ENCODE data around the gene ST7L.

ST7L gene

DNA sequence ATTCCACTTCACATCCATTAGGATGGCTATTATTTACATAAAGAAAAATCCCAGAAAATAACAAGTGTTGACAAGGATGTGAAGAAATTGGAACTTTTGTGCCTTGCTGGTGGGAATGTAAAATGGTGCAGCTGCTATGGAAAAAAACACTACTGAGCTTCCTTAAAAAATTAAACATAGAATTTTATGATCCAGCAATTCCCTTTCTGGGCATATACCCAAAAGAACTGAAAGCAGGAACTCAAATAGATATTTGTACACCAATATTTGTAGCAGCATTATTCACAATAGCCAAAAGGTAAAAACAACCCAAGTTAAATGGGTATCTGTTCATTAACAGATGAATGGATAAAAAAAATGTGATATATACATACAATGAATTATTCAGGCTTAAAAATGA lies 64.5 kb downstream of the ST7L start:
- DNase-seq (ENCODE audit: low read depth, low spot score) = no peak
- H3K27ac ChIP-seq = no peak overlapping the region

GRCh38 chr1:112549590-112549989 lies 69.4 kb downstream of the ST7L start:
- no peak overlapping the region for H3K27ac ChIP-seq
- no peak for DNase-seq (ENCODE audit: low read depth, low spot score)

GRCh38 chr1:112548547-112548946 lies 70.4 kb downstream of the ST7L start:
- no peak overlapping the region for H3K27ac ChIP-seq
- no peak for DNase-seq (ENCODE audit: low read depth, low spot score)

- DNase-seq (ENCODE audit: low read depth, low spot score) = no peak
- H3K27ac ChIP-seq = peak overlapping the region; percentile 90
These were observed 72.9 kb downstream of the ST7L start for GRCh38 chr1:112546076-112546475.

- peak overlapping the region; percentile 90 for H3K27ac ChIP-seq
- no peak for DNase-seq (ENCODE audit: low read depth, low spot score)
These were observed 74.2 kb downstream of the ST7L start for GRCh38 chr1:112544751-112545150.

- DNase-seq (ENCODE audit: low read depth, low spot score) = peak; percentile 62
- peak overlapping the region; percentile 90 for H3K27ac ChIP-seq
These were observed 74.8 kb downstream of the ST7L start for GRCh38 chr1:112544011-112544688.

DNA sequence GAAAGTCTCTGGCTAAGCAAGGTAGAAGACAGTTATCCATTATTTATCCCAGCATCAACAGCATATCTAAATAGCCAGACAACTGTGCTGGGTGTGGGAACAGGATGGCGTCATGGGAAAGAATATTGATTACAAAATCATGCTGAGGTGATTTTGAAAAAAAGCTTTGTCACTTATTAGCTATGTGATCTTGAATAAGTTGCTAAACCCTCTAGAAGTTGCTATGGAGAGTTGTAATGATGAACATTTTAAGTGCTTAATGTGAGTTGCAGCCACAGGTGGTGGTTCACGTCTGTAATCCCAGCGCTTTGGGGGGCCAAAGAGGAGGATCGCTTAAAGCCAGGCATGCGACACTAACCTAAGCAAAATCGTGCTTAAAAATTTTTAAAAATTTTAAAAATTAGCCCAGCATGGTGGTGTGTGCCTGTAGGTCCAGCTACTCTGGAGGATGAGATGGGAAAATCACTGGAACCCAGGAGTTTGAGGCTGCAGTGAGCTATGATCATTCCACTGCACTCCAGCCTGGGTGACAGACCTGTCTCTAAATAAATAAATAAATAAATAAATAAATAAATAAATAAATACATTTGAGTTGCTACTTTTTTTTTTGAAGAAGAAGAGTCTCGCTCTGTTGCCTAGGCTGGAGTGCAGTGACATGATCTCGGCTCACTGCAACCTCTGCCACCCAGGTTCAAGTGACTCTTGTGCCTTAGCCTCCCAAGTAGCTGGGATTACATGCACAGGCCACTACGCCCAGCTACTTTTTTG lies 76.6 kb downstream of the ST7L start:
- no peak overlapping the region for H3K27ac ChIP-seq
- no peak for DNase-seq (ENCODE audit: low read depth, low spot score)

DNA sequence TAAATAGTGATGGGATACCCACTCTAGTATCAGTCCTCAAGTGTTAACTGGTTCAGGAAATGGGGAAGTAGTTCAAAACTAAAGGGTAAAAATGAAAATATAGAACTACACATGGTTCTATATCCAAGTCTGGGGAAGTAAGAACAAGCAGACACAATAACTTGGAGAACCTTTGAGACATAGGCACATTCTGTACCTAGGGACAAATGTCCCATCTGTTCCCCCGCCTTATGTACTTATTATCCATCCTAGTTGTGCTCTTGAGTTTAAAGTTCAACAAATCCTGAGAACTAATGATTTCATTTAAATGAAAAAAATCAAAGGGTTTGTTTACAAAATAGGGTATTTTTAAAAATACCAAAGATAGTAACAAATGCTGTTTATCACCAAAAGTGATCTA lies 77.6 kb downstream of the ST7L start:
- H3K27ac ChIP-seq = no peak overlapping the region
- DNase-seq (ENCODE audit: low read depth, low spot score) = no peak

DNA sequence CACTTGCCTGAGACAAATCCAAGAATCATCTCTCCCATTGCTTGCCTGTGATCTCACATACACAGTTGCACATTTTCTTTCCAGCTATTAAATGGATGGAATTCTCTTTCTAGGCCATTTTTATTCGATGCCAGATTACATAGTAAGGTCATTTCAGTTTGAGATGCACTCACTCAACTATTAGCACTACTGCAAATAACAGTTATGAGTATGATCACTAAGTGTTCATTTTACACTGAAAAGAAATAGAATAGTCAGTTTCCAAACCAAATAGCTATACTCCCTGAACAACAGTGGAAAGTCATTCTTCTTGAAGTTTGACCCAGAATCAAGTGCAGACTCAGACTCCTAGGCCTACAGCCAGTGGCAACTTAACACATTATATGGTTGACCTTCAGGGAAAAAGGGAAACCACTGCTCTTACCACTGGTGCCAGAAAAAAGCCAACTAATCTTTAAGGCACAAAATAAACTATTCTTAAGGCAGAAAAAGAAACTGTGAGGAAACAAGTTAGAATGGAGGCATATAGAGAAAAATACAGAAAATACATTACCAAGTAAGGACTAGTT lies 78.6 kb downstream of the ST7L start:
- no peak for DNase-seq (ENCODE audit: low read depth, low spot score)
- H3K27ac ChIP-seq = no peak overlapping the region

- no peak overlapping the region for H3K27ac ChIP-seq
- DNase-seq (ENCODE audit: low read depth, low spot score) = no peak
These were observed 80.1 kb downstream of the ST7L start for GRCh38 chr1:112538883-112539282.

- H3K27ac ChIP-seq = no peak overlapping the region
- DNase-seq (ENCODE audit: low read depth, low spot score) = no peak
These were observed 81.5 kb downstream of the ST7L start for GRCh38 chr1:112537456-112537855.

DNA sequence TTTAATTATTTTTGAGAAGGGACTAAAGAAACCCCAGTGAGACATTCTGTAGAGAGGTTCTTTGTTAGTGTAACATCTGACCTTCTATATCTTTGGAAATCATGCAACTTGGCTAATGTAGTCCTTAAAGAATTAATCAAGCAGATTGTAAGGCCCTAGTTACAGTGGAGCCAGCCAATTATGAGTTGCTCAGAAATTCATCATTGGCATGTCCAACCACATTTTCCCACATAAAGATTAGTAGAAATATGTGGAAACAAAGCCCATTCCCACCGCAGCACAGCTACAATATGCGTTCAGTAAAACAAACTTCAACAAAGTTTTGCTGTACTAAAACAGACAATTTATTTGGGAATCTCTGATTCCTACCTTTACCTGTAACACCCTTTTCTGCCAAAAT lies 82.4 kb downstream of the ST7L start:
- DNase-seq (ENCODE audit: low read depth, low spot score) = no peak
- H3K27ac ChIP-seq = no peak overlapping the region

DNA sequence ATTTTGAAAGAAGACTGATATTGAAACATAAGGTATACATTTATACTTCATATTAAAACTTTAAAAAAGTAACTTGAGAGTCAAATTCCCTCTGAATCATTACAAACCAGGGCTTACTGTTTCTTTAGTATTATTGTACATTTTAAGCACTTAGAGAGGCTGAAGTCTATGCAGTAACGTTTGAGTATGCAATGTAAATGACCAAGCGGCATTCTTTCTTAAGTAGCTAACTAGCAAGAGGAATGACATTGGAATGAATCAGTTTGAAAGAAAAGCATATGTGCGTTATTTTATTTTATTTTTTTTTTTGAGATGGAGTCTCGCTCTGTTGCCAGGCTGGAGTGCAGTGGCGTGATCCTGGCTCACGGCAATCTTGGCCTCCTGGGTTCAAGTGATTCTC lies 85.9 kb downstream of the ST7L start:
- DNase-seq (ENCODE audit: low read depth, low spot score) = no peak

DNA sequence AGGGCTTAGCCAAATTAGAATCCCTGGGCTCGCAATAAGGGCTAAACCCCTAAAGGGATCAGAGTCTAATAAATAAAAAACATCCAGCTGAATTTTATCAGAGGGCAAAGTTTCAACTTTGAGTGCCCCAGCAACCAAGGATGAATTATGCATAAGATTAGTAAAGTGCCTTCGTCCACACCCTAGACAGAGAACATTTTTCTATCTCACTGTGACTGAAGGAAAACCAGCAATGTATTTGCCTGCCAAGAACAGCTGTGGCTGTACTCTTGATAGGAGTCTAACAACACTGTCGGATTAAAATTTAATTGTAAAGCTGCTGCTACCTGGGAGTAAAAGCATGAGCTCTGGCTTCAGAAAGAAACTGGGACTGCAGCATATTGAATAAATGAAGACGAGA lies 86.9 kb downstream of the ST7L start:
- no peak for DNase-seq (ENCODE audit: low read depth, low spot score)
- H3K27ac ChIP-seq = no peak overlapping the region

More for the DNA sequence above, 85.9 kb downstream of the ST7L start:
- no peak overlapping the region for H3K27ac ChIP-seq

DNA sequence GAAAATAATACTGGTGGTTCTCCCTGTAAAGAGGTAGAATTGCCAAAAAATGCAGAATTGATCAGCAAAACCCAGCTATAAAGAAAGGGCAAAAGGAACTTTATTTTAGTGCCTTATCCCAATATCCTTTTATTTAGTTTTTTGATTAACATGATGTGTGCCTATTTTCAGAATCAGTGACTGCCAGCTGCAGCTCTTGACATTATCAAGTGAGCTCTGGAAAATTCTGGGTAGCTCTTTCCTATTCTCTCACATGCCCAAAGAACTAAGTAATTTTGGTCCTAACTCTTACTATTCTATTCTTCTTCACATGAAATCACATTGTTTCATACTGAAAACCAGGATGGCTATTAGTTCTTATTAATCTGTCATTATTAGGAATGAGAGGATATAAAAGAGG lies 88.1 kb downstream of the ST7L start:
- no peak overlapping the region for H3K27ac ChIP-seq
- DNase-seq (ENCODE audit: low read depth, low spot score) = no peak

DNA sequence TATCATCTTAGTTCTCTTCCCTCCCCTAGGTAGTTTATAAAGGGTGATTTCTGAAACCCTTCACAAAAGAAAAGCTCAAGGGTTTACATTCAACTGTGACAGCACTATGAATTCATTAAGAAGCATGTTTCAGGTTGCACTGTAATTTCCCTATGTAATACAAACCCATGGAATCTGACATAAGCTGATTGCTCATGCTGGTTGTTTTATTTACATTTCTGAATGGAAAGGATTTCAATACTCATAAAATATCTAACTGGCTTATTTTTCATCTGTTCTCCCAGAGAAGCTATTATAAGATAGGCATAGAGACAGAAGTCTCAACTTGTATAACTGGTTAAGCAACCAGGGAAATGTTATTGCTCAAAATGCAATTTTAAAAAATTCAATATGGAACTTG lies 89.6 kb downstream of the ST7L start:
- peak; percentile 44 for DNase-seq (ENCODE audit: low read depth, low spot score)
- peak overlapping the region; percentile 46 for H3K27ac ChIP-seq

DNA sequence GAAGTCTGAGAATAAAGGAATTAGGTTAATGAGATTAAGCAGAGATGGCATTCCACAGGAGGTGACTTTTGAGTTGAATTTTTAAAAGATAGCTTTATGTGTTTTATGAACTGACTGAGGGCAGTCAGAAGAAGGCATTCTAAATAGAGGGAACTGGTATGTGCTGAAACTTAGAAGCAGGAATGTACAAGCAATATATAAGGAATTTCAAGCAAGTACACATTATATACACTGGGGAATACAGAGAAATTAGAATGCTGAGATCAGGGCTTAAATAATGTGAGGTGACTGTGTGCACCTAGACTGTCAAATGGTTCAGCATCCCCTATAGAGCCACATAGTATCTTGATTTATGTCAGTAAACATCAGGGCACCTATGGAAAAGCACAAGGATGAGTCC lies 90.9 kb downstream of the ST7L start:
- no peak overlapping the region for H3K27ac ChIP-seq

GRCh38 chr1:112527266-112528010 lies 91.5 kb downstream of the ST7L start:
- no peak overlapping the region for H3K27ac ChIP-seq
- DNase-seq (ENCODE audit: low read depth, low spot score) = no peak

More for the DNA sequence above, 90.9 kb downstream of the ST7L start:
- no peak for DNase-seq (ENCODE audit: low read depth, low spot score)

DNA sequence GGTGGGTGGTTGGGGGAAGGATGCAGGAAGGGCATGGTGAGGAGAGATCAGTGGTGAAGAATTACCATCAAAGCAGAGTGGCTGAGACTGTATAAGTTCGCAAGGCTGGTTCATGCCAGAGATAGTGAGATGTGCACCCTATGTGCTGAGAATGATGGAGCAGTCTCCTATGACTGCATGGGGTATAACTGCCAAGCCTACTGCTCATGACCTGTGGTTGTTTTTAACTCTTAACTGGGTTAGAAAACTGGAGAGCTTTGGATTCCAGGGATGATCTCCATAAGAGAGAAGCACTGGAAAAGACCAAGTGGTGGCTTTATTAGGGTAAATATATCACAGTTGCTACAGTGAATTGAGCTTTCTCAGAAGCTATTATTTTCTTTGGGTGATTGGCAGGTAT lies 94.0 kb downstream of the ST7L start:
- DNase-seq (ENCODE audit: low read depth, low spot score) = no peak
- H3K27ac ChIP-seq = no peak overlapping the region

GRCh38 chr1:112524251-112524650 lies 94.7 kb downstream of the ST7L start:
- H3K27ac ChIP-seq = no peak overlapping the region
- no peak for DNase-seq (ENCODE audit: low read depth, low spot score)

DNA sequence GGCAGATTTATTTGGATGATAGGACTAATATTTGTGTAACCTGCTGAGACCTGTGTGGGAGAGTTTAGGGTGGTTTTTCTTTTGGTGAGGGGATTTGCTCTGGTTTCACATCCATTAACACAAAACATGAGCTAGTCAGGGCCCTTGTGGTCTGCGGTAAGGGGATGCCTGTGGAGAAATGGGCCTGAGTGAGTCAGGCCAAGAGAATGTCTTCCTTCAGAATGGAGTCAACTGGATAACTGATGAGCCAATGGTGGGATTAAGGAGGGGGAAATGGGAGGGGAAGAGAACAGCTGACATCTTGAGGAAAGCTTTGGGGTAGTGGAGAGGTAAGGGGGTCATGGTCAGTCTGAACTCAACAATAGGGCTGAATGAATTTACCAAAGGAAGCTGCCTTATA lies 96.3 kb downstream of the ST7L start:
- no peak overlapping the region for H3K27ac ChIP-seq
- peak; percentile 48 for DNase-seq (ENCODE audit: low read depth, low spot score)
